Stimulated activated CD4-positive, alpha-beta T cell treated with anti-CD3 and anti-CD28 coated beads, Interleukin-2, amount 100 ng/mL, for 24 hours (primary cell): ENCODE results near the gene GSDMA.

ENCODE experiments used
- DNase-seq, 2 donors: peaks; one replicate each; pipeline ENCODE4 v3.0.0-alpha.2; 2020

The GSDMA gene

GRCh38 chr17:39963829-39964228, 1.0 kb downstream of the GSDMA start:
- DNase-seq: no peak

- DNase-seq: no peak
These were observed 2.4 kb downstream of the GSDMA start for GRCh38 chr17:39965017-39965699.

GRCh38 chr17:39966771-39967170, 4.0 kb downstream of the GSDMA start:
- no peak for DNase-seq

- DNase-seq: no peak
These were observed 6.0 kb downstream of the GSDMA start for GRCh38 chr17:39968761-39969160.

GRCh38 chr17:39969375-39969774, 6.6 kb downstream of the GSDMA start:
- no peak for DNase-seq

GRCh38 chr17:39970157-39970692, 7.4 kb downstream of the GSDMA start:
- DNase-seq: no peak

- no peak for DNase-seq
These were observed 8.3 kb downstream of the GSDMA start for GRCh38 chr17:39971076-39971603.

- no peak for DNase-seq
These were observed 9.5 kb downstream of the GSDMA start for GRCh38 chr17:39972271-39972670.

- DNase-seq: no peak
These were observed 10.7 kb downstream of the GSDMA start for GRCh38 chr17:39973496-39973895.

GRCh38 chr17:39974433-39974832, 11.6 kb downstream of the GSDMA start:
- DNase-seq: no peak

- no peak for DNase-seq
These were observed 13.0 kb downstream of the GSDMA start for GRCh38 chr17:39975801-39976200.

- no peak for DNase-seq
These were observed 16.3 kb downstream of the GSDMA start for GRCh38 chr17:39979016-39979670.

GRCh38 chr17:39979893-39980350, 17.1 kb downstream of the GSDMA start:
- peak; percentile 18 to 37 for DNase-seq

GRCh38 chr17:39980351-39981206, 17.8 kb downstream of the GSDMA start, which contains the start of gene PSMD3:
Gene PSMD3, plus strand, starts transcription at chr17:39980807. Its CDS starts 164 bp downstream, at chr17:39980971.
- DNase-seq: peak; percentile 97 to 99

- no peak for DNase-seq
These were observed 18.5 kb downstream of the GSDMA start for GRCh38 chr17:39981207-39981741.

GRCh38 chr17:39981766-39982375, 19.1 kb downstream of the GSDMA start:
- no peak for DNase-seq

GRCh38 chr17:39988206-39988810, 25.5 kb downstream of the GSDMA start:
- no peak for DNase-seq

- no peak for DNase-seq
These were observed 31.6 kb downstream of the GSDMA start for GRCh38 chr17:39994448-39994847.

GRCh38 chr17:39995438-39995837, 32.6 kb downstream of the GSDMA start:
- no peak for DNase-seq

GRCh38 chr17:39996162-39996561, 33.4 kb downstream of the GSDMA start:
- DNase-seq: no peak

GRCh38 chr17:39996800-39997199, 34.0 kb downstream of the GSDMA start:
- DNase-seq: no peak

- DNase-seq: no peak
These were observed 34.7 kb downstream of the GSDMA start for GRCh38 chr17:39997543-39997942.
